Caco-2 (cell line): ENCODE results near the gene PCDHB8. TPM values are rescaled to one million over a fixed set of nuclear protein-coding genes. Genes with fewer than 3 reads are reported as not detected.
A peak's percentile ranks its signal among the peaks of the same experiment; 100 is the strongest.
"Not testable (repeated sequence)": the region's sequence is repeated elsewhere in the genome, so short reads cannot be mapped to it uniquely, and the experiment has no call there.

Source experiments
- BruUV-seq: library from RNA; stranded (reverse); fragments of 400-500 nt; replicated peaks from 2 replicates; lab custom pipeline; 2021; lab: Mats Ljungman, UMichigan
- CTCF ChIA-PET: fragments of 300-600 bp; sonication (Branson Sonifier 250); formaldehyde crosslinking; loops from one replicate; lab custom pipeline; 2022; ENCODE audit warnings: antibody characterized with exemption; lab: Charles Lee
- POLR2A ChIA-PET: fragments of 300-600 bp; sonication (Branson Sonifier 250); formaldehyde crosslinking; loops from one replicate; lab custom pipeline; 2022; ENCODE audit warnings: antibody characterized with exemption; lab: Charles Lee
- DNase-seq, 2 experiments: peaks; one replicate each; pipeline versions ENCODE4 v3.0.0 to v3.0.0-alpha.2; 2020 to 2022
- H3K27me3 ChIP-seq: replicated peaks from 2 replicates; pipeline ENCODE4 v1.6.0; 2011; ENCODE audit warnings: low read length; ENCODE audit not compliant: control insufficient read depth, insufficient read depth
- H3K36me3 ChIP-seq: 2 replicates; pipeline ENCODE4 v1.5.1; 2011; ENCODE audit warnings: low read length; ENCODE audit not compliant: control insufficient read depth, insufficient read depth
- H3K4me1 ChIP-seq: fragments of 250-450 bp; sonication (Bioruptor Pico); 2 replicates; pipeline ENCODE4 v1.5.1; 2020; ENCODE audit warnings: mild to moderate bottlenecking
- H3K4me3 ChIP-seq: 2 replicates; pipeline ENCODE4 v1.5.1; 2011; ENCODE audit warnings: low read depth, mild to moderate bottlenecking, control low read depth, low read length
- H3K9me3 ChIP-seq: fragments of 250-450 bp; sonication (Bioruptor Pico); 2 replicates; pipeline ENCODE4 v1.5.1; 2020; ENCODE audit warnings: mild to moderate bottlenecking, moderate library complexity
- H3K27ac Mint-ChIP-seq: one replicate; pipeline ENCODE4 v1.8.0; 2022; ENCODE audit warnings: mixed read lengths; ENCODE audit not compliant: unreplicated experiment
- H3K27me3 Mint-ChIP-seq: one replicate; pipeline ENCODE4 v1.8.0; 2022; ENCODE audit warnings: mixed read lengths; ENCODE audit not compliant: insufficient read depth, unreplicated experiment
- H3K36me3 Mint-ChIP-seq: one replicate; pipeline ENCODE4 v1.8.0; 2022; ENCODE audit warnings: mild to moderate bottlenecking, mixed read lengths; ENCODE audit not compliant: insufficient read depth, unreplicated experiment
- H3K4me1 Mint-ChIP-seq: one replicate; pipeline ENCODE4 v1.8.0; 2022; ENCODE audit warnings: low read depth, mixed read lengths; ENCODE audit not compliant: unreplicated experiment
- H3K4me3 Mint-ChIP-seq: one replicate; pipeline ENCODE4 v1.8.0; 2022; ENCODE audit warnings: mild to moderate bottlenecking, moderate library complexity, mixed read lengths; ENCODE audit not compliant: unreplicated experiment
- H3K9me3 Mint-ChIP-seq: one replicate; pipeline ENCODE4 v1.8.0; 2022; ENCODE audit warnings: mixed read lengths; ENCODE audit not compliant: unreplicated experiment
- CTCF ChIP-seq, 2 experiments: fragments of 200-600 bp in 1 of 2; IDR thresholded peaks; 1 replicate in 1 of 2; 2 replicates in 1 of 2; pipeline versions ENCODE4 v1.5.1 to v1.8.0; 2011 to 2022; ENCODE audit warnings: antibody characterized with exemption in 1 of 2, control low read depth in 1 of 2, inconsistent platforms in 1 of 2, low read depth in 1 of 2, low read length in 1 of 2, mild to moderate bottlenecking in 1 of 2, moderate library complexity in 1 of 2; ENCODE audit not compliant: insufficient read depth in 1 of 2, severe bottlenecking in 1 of 2, unreplicated experiment in 1 of 2
- intact Hi-C: fragments of 100-400 bp; cut with micrococcal nuclease; formaldehyde crosslinking; loops from one replicate; pipeline ENCODE4 v1.10.0; 2022; ENCODE audit not compliant: unreplicated experiment
- total RNA-seq: library from RNA; stranded (reverse); gene quantifications from 2 replicates; pipeline ENCODE4 v1.2.3, GENCODE V29; 2022

The PCDHB8 gene
- total RNA-seq, 1 experiment from 2014 or later, result not detected

GRCh38 chr5:141208478-141208877 lies 30.9 kb downstream of the PCDHB8 start, which contains the start of gene PCDHB12:
PCDHB12 (plus strand) TSS chr5:141208719; CDS start chr5:141208908, 189 bp downstream.
- no peaks in the 10 kb centered on the region for H3K9me3 Mint-ChIP-seq
- BruUV-seq, result no TSS peak
- intact Hi-C loops, result no loop called here
- DNase-seq, result no peak
- H3K27ac Mint-ChIP-seq, result no peak within 1 kb of the TSS
- no peak within 1 kb of the TSS for H3K4me3 Mint-ChIP-seq
- no peaks in the 10 kb centered on the region for H3K4me1 ChIP-seq
- no peaks in the 10 kb centered on the region for H3K36me3 ChIP-seq
- TF ChIP-seq CTCF (IDR thresholded peaks at IDR 0.05; ENCODE audit: insufficient read depth in 1 of 2, low read depth in 1 of 2, low read length in 1 of 2, severe bottlenecking in 1 of 2, unreplicated experiment in 1 of 2), result no peak
- ChIA-PET CTCF (no interaction called here), POLR2A (interaction anchor here (0.6 kb wide), 1 partner anchor 423 kb away, joined by 3 read pairs; no protein-coding TSS in a partner anchor)
- no peaks in the 10 kb centered on the region for H3K27me3 ChIP-seq
- no peaks in the 10 kb centered on the region for H3K4me1 Mint-ChIP-seq
- H3K36me3 Mint-ChIP-seq, result no peaks in the 10 kb centered on the region
- no peak within 1 kb of the TSS for H3K4me3 ChIP-seq
- H3K9me3 ChIP-seq, result no peaks in the 10 kb centered on the region
- no peaks in the 10 kb centered on the region for H3K27me3 Mint-ChIP-seq

- BruUV-seq, CTCF ChIA-PET, H3K36me3 Mint-ChIP-seq, intact Hi-C loops, POLR2A ChIA-PET, H3K9me3 Mint-ChIP-seq, H3K4me3 Mint-ChIP-seq, H3K27me3 ChIP-seq, H3K4me1 ChIP-seq, H3K4me1 Mint-ChIP-seq, H3K9me3 ChIP-seq, H3K27me3 Mint-ChIP-seq, DNase-seq, H3K27ac Mint-ChIP-seq, H3K36me3 ChIP-seq, H3K4me3 ChIP-seq: not testable (repeated sequence)
These were observed 32.7 kb downstream of the PCDHB8 start for GRCh38 chr5:141210281-141210680.

GRCh38 chr5:141210849-141211248 lies 33.3 kb downstream of the PCDHB8 start:
- H3K4me1 Mint-ChIP-seq, POLR2A ChIA-PET, H3K9me3 Mint-ChIP-seq, intact Hi-C loops, H3K4me1 ChIP-seq, BruUV-seq, H3K4me3 Mint-ChIP-seq, H3K36me3 ChIP-seq, DNase-seq, H3K36me3 Mint-ChIP-seq, CTCF ChIA-PET, H3K27ac Mint-ChIP-seq, H3K9me3 ChIP-seq, H3K27me3 ChIP-seq, H3K4me3 ChIP-seq, H3K27me3 Mint-ChIP-seq: not testable (repeated sequence)

GRCh38 chr5:141213656-141214339 lies 36.2 kb downstream of the PCDHB8 start, which contains the start of gene PCDHB13:
PCDHB13 (plus strand) TSS chr5:141213919; CDS start chr5:141214124, 205 bp downstream.
- POLR2A ChIA-PET, H3K36me3 ChIP-seq, H3K4me3 ChIP-seq, H3K36me3 Mint-ChIP-seq, H3K4me3 Mint-ChIP-seq, H3K4me1 Mint-ChIP-seq, BruUV-seq, H3K9me3 ChIP-seq, CTCF ChIA-PET, H3K4me1 ChIP-seq, H3K27ac Mint-ChIP-seq, H3K27me3 ChIP-seq, H3K27me3 Mint-ChIP-seq: not testable (repeated sequence)
- intact Hi-C loops, result loop anchor here (2.0 kb wide), 1 partner anchor 35 kb away; no protein-coding TSS in a partner anchor
- peaks cover 16% of the 10 kb centered on the region for H3K9me3 Mint-ChIP-seq
- peak in 1 of 2 experiments; percentile 25 for DNase-seq

- H3K27me3 ChIP-seq, H3K27ac Mint-ChIP-seq, H3K9me3 ChIP-seq, POLR2A ChIA-PET, DNase-seq, H3K36me3 Mint-ChIP-seq, H3K4me1 ChIP-seq, CTCF ChIA-PET, H3K36me3 ChIP-seq, BruUV-seq, H3K4me1 Mint-ChIP-seq, H3K27me3 Mint-ChIP-seq, H3K4me3 Mint-ChIP-seq, H3K4me3 ChIP-seq: not testable (repeated sequence)
- intact Hi-C loops, result loop anchor here (2.0 kb wide), 1 partner anchor 36 kb away; no protein-coding TSS in a partner anchor
- peaks cover 20% of the 10 kb centered on the region for H3K9me3 Mint-ChIP-seq
These were observed 37.0 kb downstream of the PCDHB8 start for GRCh38 chr5:141214583-141214982.

- H3K9me3 Mint-ChIP-seq, result peaks cover 29% of the 10 kb centered on the region
- H3K27ac Mint-ChIP-seq, H3K36me3 ChIP-seq, BruUV-seq, POLR2A ChIA-PET, H3K4me1 Mint-ChIP-seq, CTCF ChIA-PET, H3K4me1 ChIP-seq, H3K9me3 ChIP-seq, DNase-seq, H3K4me3 Mint-ChIP-seq, H3K36me3 Mint-ChIP-seq, H3K27me3 Mint-ChIP-seq, H3K4me3 ChIP-seq, H3K27me3 ChIP-seq: not testable (repeated sequence)
- intact Hi-C loops, result loop anchor here (2.0 kb wide), 1 partner anchor 37 kb away; no protein-coding TSS in a partner anchor
These were observed 37.9 kb downstream of the PCDHB8 start for GRCh38 chr5:141215504-141215903.
